Measurements from ENCODE around the gene CACTIN.

The CACTIN gene

GRCh38 chr19:3664879-3665642 lies 38.5 kb upstream of the CACTIN start:
- DNase-seq (ENCODE audit: extremely low read depth in 1 of 2, low read depth in 1 of 2), result no peak

- no peak for DNase-seq (ENCODE audit: extremely low read depth in 1 of 2, low read depth in 1 of 2)
Observed at GRCh38 chr19:3663838-3664237, 37.2 kb upstream of the CACTIN start.

GRCh38 chr19:3661284-3662238 lies 35.0 kb upstream of the CACTIN start:
- DNase-seq (ENCODE audit: extremely low read depth in 1 of 2, low read depth in 1 of 2), result no peak

GRCh38 chr19:3660493-3661219 lies 34.1 kb upstream of the CACTIN start:
- DNase-seq (ENCODE audit: extremely low read depth in 1 of 2, low read depth in 1 of 2), result no peak

- DNase-seq (ENCODE audit: extremely low read depth in 1 of 2, low read depth in 1 of 2), result no peak
Observed at GRCh38 chr19:3659746-3660112, 33.1 kb upstream of the CACTIN start.

GRCh38 chr19:3658870-3659745 lies 32.5 kb upstream of the CACTIN start:
- DNase-seq (ENCODE audit: extremely low read depth in 1 of 2, low read depth in 1 of 2), result no peak

- DNase-seq (ENCODE audit: extremely low read depth in 1 of 2, low read depth in 1 of 2), result no peak
Observed at GRCh38 chr19:3658004-3658869, 31.6 kb upstream of the CACTIN start.

GRCh38 chr19:3657395-3657769 lies 30.8 kb upstream of the CACTIN start:
- no peak for DNase-seq (ENCODE audit: extremely low read depth in 1 of 2, low read depth in 1 of 2)

GRCh38 chr19:3656747-3657394 lies 30.3 kb upstream of the CACTIN start:
- DNase-seq (ENCODE audit: extremely low read depth in 1 of 2, low read depth in 1 of 2), result no peak

- no peak for DNase-seq (ENCODE audit: extremely low read depth in 1 of 2, low read depth in 1 of 2)
Observed at GRCh38 chr19:3656073-3656746, 29.6 kb upstream of the CACTIN start.

- no peak for DNase-seq (ENCODE audit: extremely low read depth in 1 of 2, low read depth in 1 of 2)
Observed at GRCh38 chr19:3655402-3656072, 28.9 kb upstream of the CACTIN start.

- DNase-seq (ENCODE audit: extremely low read depth in 1 of 2, low read depth in 1 of 2), result no peak
Observed at GRCh38 chr19:3653865-3654513, 27.4 kb upstream of the CACTIN start.

- DNase-seq (ENCODE audit: extremely low read depth in 1 of 2, low read depth in 1 of 2), result no peak
Observed at GRCh38 chr19:3653081-3653795, 26.6 kb upstream of the CACTIN start.

GRCh38 chr19:3652422-3652821 lies 25.8 kb upstream of the CACTIN start:
- no peak for DNase-seq (ENCODE audit: extremely low read depth in 1 of 2, low read depth in 1 of 2)

- DNase-seq (ENCODE audit: extremely low read depth in 1 of 2, low read depth in 1 of 2), result no peak
Observed at GRCh38 chr19:3651684-3652083, 25.1 kb upstream of the CACTIN start.

- no peak for DNase-seq (ENCODE audit: extremely low read depth in 1 of 2, low read depth in 1 of 2)
Observed at GRCh38 chr19:3649888-3650287, 23.3 kb upstream of the CACTIN start.
